HCT116 (cell line): ENCODE measurements around the gene NRBF2. TPM values are rescaled to one million over a fixed set of nuclear protein-coding genes. Genes with fewer than 3 reads are reported as not detected.

Experiments used
- ATAC-seq: fragments of 200-7000 bp; cut with Tn5 transposase; 2 replicates; pipeline ENCODE4 v1.9.1; 2020; ENCODE audit warnings: mild to moderate bottlenecking, moderate library complexity
- BruUV-seq: library from RNA; stranded (reverse); fragments of 400-500 nt; replicated peaks from 2 replicates; lab custom pipeline; 2021; lab: Mats Ljungman, UMichigan
- CTCF ChIA-PET: fragments of 300-600 bp; sonication (Branson Sonifier 250); formaldehyde crosslinking; loops from one replicate; lab custom pipeline; 2021; ENCODE audit warnings: antibody characterized with exemption; lab: Charles Lee
- POLR2A ChIA-PET: fragments of 300-600, 350-600 bp; sonication (Branson Sonifier 250); formaldehyde crosslinking; loops from one replicate; lab custom pipeline; 2021; ENCODE audit warnings: antibody characterized with exemption; lab: Charles Lee
- RAD21 ChIA-PET, 2 experiments: fragments of 300-600 bp; sonication (Branson Sonifier 250); formaldehyde crosslinking; loops; one replicate each; lab custom pipeline; 2023; ENCODE audit warnings: low total read pairs in 2 of 2; ENCODE audit not compliant: uncharacterized antibody in 2 of 2, unreplicated experiment in 2 of 2, low non-redundant PET in 1 of 2; lab: Charles Lee
- DNase-seq: peaks from one replicate; pipeline ENCODE4 v3.0.0-alpha.2; 2010; ENCODE audit warnings: low read depth, low spot score
- H2AFZ ChIP-seq: fragments of 200-600 bp; shearing (Covaris generic), sonication (generic); 2 replicates; pipeline ENCODE4 v1.6.1; 2017; ENCODE audit warnings: low read depth, mixed run types, mixed read lengths, antibody characterized with exemption, low read length; ENCODE audit not compliant: poor library complexity, severe bottlenecking
- H3K27ac ChIP-seq: 2 replicates; pipeline ENCODE4 v1.5.1; 2012; ENCODE audit warnings: low read depth, low read length
- H3K27me3 ChIP-seq: fragments of 200-600 bp; sonication (generic); 2 replicates; pipeline ENCODE4 v1.6.1; 2016; ENCODE audit warnings: mixed run types, low read length, mixed read lengths; ENCODE audit not compliant: insufficient read depth
- H3K36me3 ChIP-seq, 2 experiments: fragments of 200-500 bp in 1 of 2; fragments of 200-600 bp in 1 of 2; sonication (Bioruptor generic) in 1 of 2; sonication (generic) in 1 of 2; 2 replicates each; pipeline versions ENCODE4 v1.5.1 to v1.6.1; 2014 to 2016; ENCODE audit warnings: low read length in 2 of 2, inconsistent platforms in 1 of 2, mixed read lengths in 1 of 2, mixed run types in 1 of 2; ENCODE audit not compliant: insufficient read depth in 2 of 2, control insufficient read depth in 1 of 2
- H3K4me1 ChIP-seq, 2 experiments: fragments of 200-600 bp in 1 of 2; sonication (generic) in 1 of 2; 2 replicates each; pipeline versions ENCODE4 v1.5.1 to v1.6.1; 2012 to 2017; ENCODE audit warnings: low read length in 2 of 2, inconsistent platforms in 1 of 2, mild to moderate bottlenecking in 1 of 2, mixed read lengths in 1 of 2, mixed run types in 1 of 2, moderate library complexity in 1 of 2; ENCODE audit not compliant: insufficient read depth in 2 of 2, control insufficient read depth in 1 of 2
- H3K4me2 ChIP-seq: fragments of 200-600 bp; sonication (generic); 2 replicates; pipeline ENCODE4 v1.6.1; 2017; ENCODE audit warnings: mixed run types, low read length, mixed read lengths
- H3K4me3 ChIP-seq, 2 experiments: fragments of 200-600 bp in 1 of 2; sonication (generic) in 1 of 2; replicated peaks in 1 of 2; 2 replicates each; pipeline ENCODE4 v1.5.1; 2011 to 2016; ENCODE audit warnings: low read length in 2 of 2, control low read depth in 1 of 2, low read depth in 1 of 2, mild to moderate bottlenecking in 1 of 2, mixed read lengths in 1 of 2, mixed run types in 1 of 2
- H3K79me2 ChIP-seq: fragments of 200-600 bp; sonication (generic); 2 replicates; pipeline ENCODE4 v1.6.1; 2017; ENCODE audit warnings: mild to moderate bottlenecking, mixed run types, low read length, moderate library complexity, mixed read lengths; ENCODE audit not compliant: insufficient read depth
- H3K9ac ChIP-seq: fragments of 200-600 bp; sonication (generic); 2 replicates; pipeline ENCODE4 v1.6.1; 2016; ENCODE audit warnings: low read length, mixed read lengths
- H3K9me2 ChIP-seq: fragments of 200-600 bp; sonication (generic), shearing (Covaris generic); 2 replicates; pipeline ENCODE4 v1.6.1; 2017; ENCODE audit warnings: mixed run types, mild to moderate bottlenecking, moderate library complexity; ENCODE audit not compliant: insufficient read depth
- H3K9me3 ChIP-seq, 2 experiments: fragments of 200-500 bp in 1 of 2; fragments of 200-600 bp in 1 of 2; sonication (Bioruptor generic) in 1 of 2; sonication (generic) in 1 of 2; 2 replicates each; pipeline ENCODE4 v1.6.1; 2014 to 2017; ENCODE audit warnings: low read length in 2 of 2, mixed read lengths in 2 of 2, inconsistent platforms in 1 of 2, low read depth in 1 of 2, mild to moderate bottlenecking in 1 of 2, mixed run types in 1 of 2, moderate library complexity in 1 of 2; ENCODE audit not compliant: control insufficient read depth in 1 of 2, insufficient read depth in 1 of 2
- H4K20me1 ChIP-seq: fragments of 200-600 bp; sonication (generic), shearing (Covaris generic); 2 replicates; pipeline ENCODE4 v1.6.1; 2017; ENCODE audit warnings: mixed run types, mild to moderate bottlenecking, moderate library complexity; ENCODE audit not compliant: insufficient read depth
- EGR1 ChIP-seq: IDR thresholded peaks from 2 replicates; pipeline ENCODE4 v1.6.1; 2012; ENCODE audit warnings: low read depth
- ELF1 ChIP-seq: IDR thresholded peaks from 2 replicates; pipeline ENCODE4 v1.6.1; 2012; ENCODE audit warnings: low read depth, borderline replicate concordance
- FOSL1 ChIP-seq: IDR thresholded peaks from 2 replicates; pipeline ENCODE4 v1.6.1; 2012; ENCODE audit warnings: low read depth
- POLR2A ChIP-seq: IDR thresholded peaks from 2 replicates; pipeline ENCODE4 v1.7.0; 2011; ENCODE audit warnings: borderline replicate concordance; ENCODE audit not compliant: insufficient read depth, insufficient read length; ENCODE audit errors: extremely low read depth
- RAD21 ChIP-seq: IDR thresholded peaks from 2 replicates; pipeline ENCODE4 v1.6.1; 2012; ENCODE audit warnings: low read depth, mild to moderate bottlenecking
- SP1 ChIP-seq: IDR thresholded peaks from 2 replicates; pipeline ENCODE4 v1.6.1; 2012; ENCODE audit warnings: low read depth
- SRF ChIP-seq: IDR thresholded peaks from 2 replicates; pipeline ENCODE4 v1.6.1; 2012; ENCODE audit warnings: low read depth
- intact Hi-C: fragments of 100-400 bp; cut with micrococcal nuclease; formaldehyde crosslinking; loops from 2 replicates; pipeline ENCODE4 v1.10.0; 2022
- total RNA-seq: library from RNA; stranded (reverse); gene quantifications from one replicate; pipeline ENCODE4 v1.2.1, GENCODE V29; 2021; ENCODE audit not compliant: unreplicated experiment
- TF ChIP-seq, protein P1 (sequence below): IDR thresholded peaks from 2 replicates; pipeline ENCODE4 v1.6.1; 2011; ENCODE audit warnings: mild to moderate bottlenecking, low read length, moderate library complexity; ENCODE audit not compliant: insufficient replicate concordance; ENCODE audit errors: extremely low read depth
- TF ChIP-seq, protein P2 (sequence below): IDR thresholded peaks from 2 replicates; pipeline ENCODE4 v1.6.1; 2012; ENCODE audit warnings: low read depth

Gene NRBF2
- total RNA-seq, 1 experiment from 2014 or later: 20.2 TPM

DNA sequence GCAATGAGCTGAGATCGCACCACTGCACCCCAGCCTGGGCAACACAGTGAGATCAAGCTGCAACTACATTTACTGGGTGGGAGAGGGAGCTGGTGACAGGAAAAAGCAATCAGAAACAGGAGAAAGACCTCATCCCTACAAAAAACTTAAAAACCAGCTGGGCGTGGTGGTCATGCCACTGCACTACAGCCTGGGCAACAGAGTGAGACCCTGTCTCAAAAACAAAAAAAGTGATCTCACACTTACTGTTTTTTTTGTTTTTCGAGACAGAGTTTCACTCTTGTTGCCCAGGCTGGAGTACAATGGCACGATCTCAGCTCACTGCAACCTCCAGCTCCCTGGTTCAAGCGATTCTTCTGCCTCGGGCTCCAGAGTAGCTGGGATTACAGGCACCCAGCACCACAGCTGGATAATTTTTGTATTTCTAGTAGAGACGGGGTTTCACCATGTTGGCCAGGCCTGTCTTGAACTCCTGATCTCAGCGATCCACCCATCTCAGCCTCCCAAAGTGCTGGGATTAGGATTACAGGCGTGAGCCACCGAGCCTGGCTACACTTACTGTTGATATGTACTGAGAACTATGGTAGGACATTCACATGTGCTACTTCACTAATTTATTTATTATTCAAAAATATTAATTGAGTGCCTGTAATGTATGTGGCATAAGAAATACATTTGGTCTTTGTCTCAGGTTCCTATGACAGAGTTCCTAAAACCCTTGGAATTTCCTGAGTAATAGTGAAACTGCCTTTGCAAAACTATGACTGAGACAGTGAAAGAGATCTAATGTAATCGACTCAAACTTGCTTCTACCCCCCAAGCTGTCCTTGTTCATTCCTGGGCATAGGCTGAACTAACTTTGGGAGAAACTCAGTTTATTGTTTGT is 27.7 kb upstream of the NRBF2 start (continued):
- TF ChIP-seq, protein P1, sequence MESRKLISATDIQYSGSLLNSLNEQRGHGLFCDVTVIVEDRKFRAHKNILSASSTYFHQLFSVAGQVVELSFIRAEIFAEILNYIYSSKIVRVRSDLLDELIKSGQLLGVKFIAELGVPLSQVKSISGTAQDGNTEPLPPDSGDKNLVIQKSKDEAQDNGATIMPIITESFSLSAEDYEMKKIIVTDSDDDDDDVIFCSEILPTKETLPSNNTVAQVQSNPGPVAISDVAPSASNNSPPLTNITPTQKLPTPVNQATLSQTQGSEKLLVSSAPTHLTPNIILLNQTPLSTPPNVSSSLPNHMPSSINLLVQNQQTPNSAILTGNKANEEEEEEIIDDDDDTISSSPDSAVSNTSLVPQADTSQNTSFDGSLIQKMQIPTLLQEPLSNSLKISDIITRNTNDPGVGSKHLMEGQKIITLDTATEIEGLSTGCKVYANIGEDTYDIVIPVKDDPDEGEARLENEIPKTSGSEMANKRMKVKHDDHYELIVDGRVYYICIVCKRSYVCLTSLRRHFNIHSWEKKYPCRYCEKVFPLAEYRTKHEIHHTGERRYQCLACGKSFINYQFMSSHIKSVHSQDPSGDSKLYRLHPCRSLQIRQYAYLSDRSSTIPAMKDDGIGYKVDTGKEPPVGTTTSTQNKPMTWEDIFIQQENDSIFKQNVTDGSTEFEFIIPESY: no peak
- TF ChIP-seq RAD21 (no peak), SP1 (no peak), FOSL1 (no peak), POLR2A (no peak)
- TF ChIP-seq, all 23 proteins: peak for 0

DNA sequence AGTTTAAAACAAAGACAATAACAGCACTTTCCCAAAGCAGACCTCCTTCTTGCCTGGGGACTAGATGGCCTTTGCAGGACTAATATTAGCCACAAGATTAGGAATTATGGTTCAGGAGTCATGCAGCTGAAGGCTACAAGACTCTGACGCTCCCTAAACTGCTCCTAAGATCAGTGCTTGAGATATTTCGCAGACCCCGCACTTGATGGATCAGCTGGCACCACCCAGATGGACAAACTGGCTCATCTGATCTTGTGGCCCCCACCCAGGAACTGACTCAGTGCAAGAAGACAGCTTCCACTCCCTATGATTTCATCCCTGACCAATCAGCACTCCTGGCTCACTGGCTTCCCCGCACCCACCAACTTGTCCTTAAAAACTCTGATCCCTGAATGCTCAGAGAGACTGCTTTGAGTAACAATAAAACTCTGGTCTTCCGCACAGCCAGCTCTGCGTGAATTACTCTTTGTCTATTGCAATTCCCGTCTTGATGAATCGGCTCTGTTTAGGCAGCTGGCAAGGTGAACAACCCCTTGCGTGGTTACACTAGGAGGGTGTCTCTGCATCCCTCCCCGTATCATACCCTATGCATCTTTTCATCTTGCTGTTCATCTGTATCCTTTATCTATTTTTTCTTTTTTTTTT is 26.9 kb upstream of the NRBF2 start:
- ChIA-PET CTCF (no interaction called here), POLR2A (no interaction called here), RAD21 (no interaction called here)
- Histone ChIP-seq H3K4me2 (no peak overlapping the region), H3K9me3 (no peaks in the 10 kb centered on the region), H3K36me3 (no peaks in the 10 kb centered on the region), H3K9ac (no peak overlapping the region), H2AFZ (no peak overlapping the region), H3K27me3 (no peaks in the 10 kb centered on the region), H3K79me2 (no peaks in the 10 kb centered on the region), H4K20me1 (no peaks in the 10 kb centered on the region), H3K4me1 (no peaks in the 10 kb centered on the region; a peak in 1 of 4 replicates), H3K4me3 (no peak overlapping the region), H3K9me2 (no peaks in the 10 kb centered on the region), H3K27ac (no peak overlapping the region)
- no TSS peak for BruUV-seq
- ATAC-seq: no peak
- intact Hi-C loops: no loop called here
- TF ChIP-seq SRF: no peak
- no peak for TF ChIP-seq EGR1
- no peak for TF ChIP-seq ELF1
- TF ChIP-seq, protein P2, sequence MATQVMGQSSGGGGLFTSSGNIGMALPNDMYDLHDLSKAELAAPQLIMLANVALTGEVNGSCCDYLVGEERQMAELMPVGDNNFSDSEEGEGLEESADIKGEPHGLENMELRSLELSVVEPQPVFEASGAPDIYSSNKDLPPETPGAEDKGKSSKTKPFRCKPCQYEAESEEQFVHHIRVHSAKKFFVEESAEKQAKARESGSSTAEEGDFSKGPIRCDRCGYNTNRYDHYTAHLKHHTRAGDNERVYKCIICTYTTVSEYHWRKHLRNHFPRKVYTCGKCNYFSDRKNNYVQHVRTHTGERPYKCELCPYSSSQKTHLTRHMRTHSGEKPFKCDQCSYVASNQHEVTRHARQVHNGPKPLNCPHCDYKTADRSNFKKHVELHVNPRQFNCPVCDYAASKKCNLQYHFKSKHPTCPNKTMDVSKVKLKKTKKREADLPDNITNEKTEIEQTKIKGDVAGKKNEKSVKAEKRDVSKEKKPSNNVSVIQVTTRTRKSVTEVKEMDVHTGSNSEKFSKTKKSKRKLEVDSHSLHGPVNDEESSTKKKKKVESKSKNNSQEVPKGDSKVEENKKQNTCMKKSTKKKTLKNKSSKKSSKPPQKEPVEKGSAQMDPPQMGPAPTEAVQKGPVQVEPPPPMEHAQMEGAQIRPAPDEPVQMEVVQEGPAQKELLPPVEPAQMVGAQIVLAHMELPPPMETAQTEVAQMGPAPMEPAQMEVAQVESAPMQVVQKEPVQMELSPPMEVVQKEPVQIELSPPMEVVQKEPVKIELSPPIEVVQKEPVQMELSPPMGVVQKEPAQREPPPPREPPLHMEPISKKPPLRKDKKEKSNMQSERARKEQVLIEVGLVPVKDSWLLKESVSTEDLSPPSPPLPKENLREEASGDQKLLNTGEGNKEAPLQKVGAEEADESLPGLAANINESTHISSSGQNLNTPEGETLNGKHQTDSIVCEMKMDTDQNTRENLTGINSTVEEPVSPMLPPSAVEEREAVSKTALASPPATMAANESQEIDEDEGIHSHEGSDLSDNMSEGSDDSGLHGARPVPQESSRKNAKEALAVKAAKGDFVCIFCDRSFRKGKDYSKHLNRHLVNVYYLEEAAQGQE: no peak
- no peak for DNase-seq
